GM21737 (cell line): ENCODE results near the gene TMEM120A.

Experiments
- ATAC-seq: cut with Tn5 transposase; IDR thresholded peaks from one replicate; pipeline ENCODE4 v1.9.1; 2021; ENCODE audit warnings: mild to moderate bottlenecking, moderate library complexity; ENCODE audit not compliant: unreplicated experiment

TMEM120A gene

GRCh38 chr7:75961218-75961617 is 33.2 kb downstream of the TMEM120A start:
- ATAC-seq: no peak

GRCh38 chr7:75960372-75960771 is 34.0 kb downstream of the TMEM120A start:
- no peak for ATAC-seq

- no peak for ATAC-seq
Observed at GRCh38 chr7:75958802-75959543, 35.4 kb downstream of the TMEM120A start.

GRCh38 chr7:75957021-75957736 is 37.2 kb downstream of the TMEM120A start:
- ATAC-seq: no peak

GRCh38 chr7:75955331-75955955 is 39.0 kb downstream of the TMEM120A start:
- no peak for ATAC-seq

GRCh38 chr7:75953931-75954330 is 40.5 kb downstream of the TMEM120A start:
- ATAC-seq: no peak

- no peak for ATAC-seq
Observed at GRCh38 chr7:75953431-75953830, 41.0 kb downstream of the TMEM120A start.

- no peak for ATAC-seq
Observed at GRCh38 chr7:75951506-75951905, 42.9 kb downstream of the TMEM120A start.

- ATAC-seq: no peak
Observed at GRCh38 chr7:75950111-75950681, 44.2 kb downstream of the TMEM120A start.

- no peak for ATAC-seq
Observed at GRCh38 chr7:75948179-75948578, 46.2 kb downstream of the TMEM120A start.

- ATAC-seq: no peak
Observed at GRCh38 chr7:75946207-75946855, 48.1 kb downstream of the TMEM120A start.

- no peak for ATAC-seq
Observed at GRCh38 chr7:75945297-75946168, 48.9 kb downstream of the TMEM120A start.

- ATAC-seq: no peak
Observed at GRCh38 chr7:75944507-75944906, 49.9 kb downstream of the TMEM120A start.

- no peak for ATAC-seq
Observed at GRCh38 chr7:75943864-75944263, 50.5 kb downstream of the TMEM120A start.

- no peak for ATAC-seq
Observed at GRCh38 chr7:75938921-75939320, 55.5 kb downstream of the TMEM120A start.

- no peak for ATAC-seq
Observed at GRCh38 chr7:75937958-75938786, 56.2 kb downstream of the TMEM120A start.
